OCI-LY1 (cell line): ENCODE measurements around the gene NTNG1.
"Not testable (repeated sequence)": the region's sequence is repeated elsewhere in the genome, so short reads cannot be mapped to it uniquely, and the experiment has no call there.

Experiments used
- H2AFZ ChIP-seq: fragments of 200-600 bp; sonication (generic), shearing (Covaris generic); 2 replicates; pipeline ENCODE4 v1.6.0; 2014; ENCODE audit warnings: antibody characterized with exemption, mild to moderate bottlenecking, low read length
- H3F3A ChIP-seq: fragments of 200-600 bp; sonication (generic), shearing (Covaris generic); 2 replicates; pipeline ENCODE4 v1.6.0; 2014; ENCODE audit warnings: mild to moderate bottlenecking, antibody characterized with exemption, low read length, moderate library complexity; ENCODE audit not compliant: insufficient read depth
- H3K27ac ChIP-seq: fragments of 200-600 bp; sonication (generic); 2 replicates; pipeline ENCODE4 v1.5.1; 2014; ENCODE audit warnings: low read length, mixed run types, mild to moderate bottlenecking, low read depth; ENCODE audit not compliant: poor library complexity, severe bottlenecking
- H3K27me3 ChIP-seq: fragments of 200-600 bp; sonication (generic); 2 replicates; pipeline ENCODE4 v1.6.0; 2014; ENCODE audit warnings: antibody characterized with exemption, mild to moderate bottlenecking, low read length, moderate library complexity; ENCODE audit not compliant: insufficient read depth
- H3K36me3 ChIP-seq: fragments of 200-600 bp; sonication (generic); 2 replicates; pipeline ENCODE4 v1.6.1; 2014; ENCODE audit warnings: mild to moderate bottlenecking, antibody characterized with exemption, low read length, moderate library complexity, mixed read lengths; ENCODE audit not compliant: insufficient read depth
- H3K4me1 ChIP-seq: fragments of 200-600 bp; sonication (generic); 2 replicates; pipeline ENCODE4 v1.5.1; 2014; ENCODE audit warnings: mild to moderate bottlenecking, low read length, moderate library complexity; ENCODE audit not compliant: insufficient read depth, severe bottlenecking
- H3K4me2 ChIP-seq: fragments of 200-600 bp; sonication (generic), shearing (Covaris generic); 2 replicates; pipeline ENCODE4 v1.6.1; 2014; ENCODE audit warnings: low read length
- H3K4me3 ChIP-seq: fragments of 200-600 bp; sonication (generic); 2 replicates; pipeline ENCODE4 v1.5.1; 2014; ENCODE audit warnings: low read length, low read depth, mild to moderate bottlenecking, mixed read lengths; ENCODE audit not compliant: poor library complexity, severe bottlenecking
- H3K79me2 ChIP-seq: fragments of 200-600 bp; shearing (Covaris generic); 2 replicates; pipeline ENCODE4 v1.6.1; 2016; ENCODE audit warnings: mixed run types, low read length, mixed read lengths; ENCODE audit not compliant: insufficient read depth
- H3K9ac ChIP-seq: fragments of 200-600 bp; sonication (generic), shearing (Covaris generic); 2 replicates; pipeline ENCODE4 v1.6.1; 2014; ENCODE audit warnings: mild to moderate bottlenecking, low read length, mixed read lengths
- H3K9me2 ChIP-seq: fragments of 200-600 bp; sonication (generic), shearing (Covaris generic); 2 replicates; pipeline ENCODE4 v1.6.1; 2014; ENCODE audit warnings: low read depth, mild to moderate bottlenecking, low read length, mixed read lengths
- H3K9me3 ChIP-seq: fragments of 200-600 bp; shearing (Covaris generic); 2 replicates; pipeline ENCODE4 v1.6.1; 2014; ENCODE audit warnings: low read length, mixed read lengths
- H4K20me1 ChIP-seq: fragments of 200-600 bp; sonication (generic), shearing (Covaris generic); 2 replicates; pipeline ENCODE4 v1.6.0; 2016; ENCODE audit warnings: mild to moderate bottlenecking, low read length; ENCODE audit not compliant: insufficient read depth
- EZH2 ChIP-seq: fragments of 200-600 bp; sonication (generic), shearing (Covaris generic); IDR thresholded peaks from 2 replicates; pipeline ENCODE4 v1.8.0; 2017; ENCODE audit warnings: borderline replicate concordance, mixed run types, mild to moderate bottlenecking, antibody characterized with exemption, low read length, moderate library complexity, mixed read lengths
- TF ChIP-seq, protein P1 (sequence below): fragments of 200-600 bp; sonication (generic), shearing (Covaris generic); IDR thresholded peaks from 2 replicates; pipeline ENCODE4 v1.5.1; 2017; ENCODE audit warnings: mild to moderate bottlenecking, antibody characterized with exemption, low read length, moderate library complexity, mixed read lengths

Gene NTNG1

DNA sequence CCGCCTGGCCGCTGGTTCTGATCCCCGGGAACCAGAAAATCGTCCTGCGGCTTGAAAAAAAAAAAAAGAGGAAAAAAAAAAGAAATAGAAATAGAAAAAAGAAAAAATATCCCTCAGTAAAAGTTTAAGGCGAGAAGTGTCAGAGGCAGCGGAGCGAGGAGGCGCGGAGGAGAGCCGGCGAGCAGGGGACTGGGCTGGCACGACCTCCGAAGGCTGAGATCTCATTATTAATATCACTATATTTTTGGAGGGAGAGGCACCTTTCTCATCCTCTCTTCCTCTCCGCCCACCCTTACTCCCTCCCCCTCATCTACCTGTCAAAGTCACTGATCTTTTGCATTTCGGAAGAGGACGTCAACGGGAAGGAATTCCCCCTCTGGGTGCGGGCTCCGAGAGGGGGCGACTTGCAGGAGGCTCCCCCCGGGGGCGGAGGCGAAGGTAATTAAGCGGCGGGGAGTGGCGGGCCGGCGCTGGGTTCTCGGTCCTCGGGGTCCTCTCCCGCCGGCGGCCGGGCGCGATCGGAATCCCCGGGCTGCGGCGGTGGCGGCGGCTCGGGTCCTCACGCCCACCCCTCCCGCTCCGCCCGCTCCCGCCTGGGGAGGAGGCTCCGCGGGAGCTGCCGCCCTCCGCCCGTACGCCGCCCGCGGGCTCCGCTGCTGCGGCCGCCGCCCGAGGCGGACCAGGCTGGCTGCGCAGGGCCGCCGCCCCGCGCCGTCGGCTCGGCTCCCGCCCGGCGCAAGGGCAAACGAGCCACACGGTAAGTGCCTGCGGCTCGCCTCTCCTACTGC lies at the start of gene NTNG1:
NTNG1 (plus strand) TSS at position 337 of the 788 bp plus-strand sequence.
- Histone ChIP-seq H3K9me3 (no peaks in the 10 kb centered on the region), H3K4me1 (peaks cover 18% of the 10 kb centered on the region), H3K4me3 (peak within 1 kb of the TSS; percentile 60), H3K9me2 (no peaks in the 10 kb centered on the region), H4K20me1 (no peaks in the 10 kb centered on the region), H2AFZ (peak within 1 kb of the TSS; percentile 33; the same call in 1 of the 2 replicates), H3K27me3 (no peaks in the 10 kb centered on the region; the same call in 1 of the 2 replicates), H3K36me3 (no peaks in the 10 kb centered on the region), H3K4me2 (peak within 1 kb of the TSS; percentile 93), H3K79me2 (no peaks in the 10 kb centered on the region), H3F3A (no peaks in the 10 kb centered on the region), H3K9ac (peak within 1 kb of the TSS; percentile 28), H3K27ac (no peak within 1 kb of the TSS)
- TF ChIP-seq, protein P1, sequence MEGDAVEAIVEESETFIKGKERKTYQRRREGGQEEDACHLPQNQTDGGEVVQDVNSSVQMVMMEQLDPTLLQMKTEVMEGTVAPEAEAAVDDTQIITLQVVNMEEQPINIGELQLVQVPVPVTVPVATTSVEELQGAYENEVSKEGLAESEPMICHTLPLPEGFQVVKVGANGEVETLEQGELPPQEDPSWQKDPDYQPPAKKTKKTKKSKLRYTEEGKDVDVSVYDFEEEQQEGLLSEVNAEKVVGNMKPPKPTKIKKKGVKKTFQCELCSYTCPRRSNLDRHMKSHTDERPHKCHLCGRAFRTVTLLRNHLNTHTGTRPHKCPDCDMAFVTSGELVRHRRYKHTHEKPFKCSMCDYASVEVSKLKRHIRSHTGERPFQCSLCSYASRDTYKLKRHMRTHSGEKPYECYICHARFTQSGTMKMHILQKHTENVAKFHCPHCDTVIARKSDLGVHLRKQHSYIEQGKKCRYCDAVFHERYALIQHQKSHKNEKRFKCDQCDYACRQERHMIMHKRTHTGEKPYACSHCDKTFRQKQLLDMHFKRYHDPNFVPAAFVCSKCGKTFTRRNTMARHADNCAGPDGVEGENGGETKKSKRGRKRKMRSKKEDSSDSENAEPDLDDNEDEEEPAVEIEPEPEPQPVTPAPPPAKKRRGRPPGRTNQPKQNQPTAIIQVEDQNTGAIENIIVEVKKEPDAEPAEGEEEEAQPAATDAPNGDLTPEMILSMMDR = no peak
- TF ChIP-seq EZH2 = no peak

DNA sequence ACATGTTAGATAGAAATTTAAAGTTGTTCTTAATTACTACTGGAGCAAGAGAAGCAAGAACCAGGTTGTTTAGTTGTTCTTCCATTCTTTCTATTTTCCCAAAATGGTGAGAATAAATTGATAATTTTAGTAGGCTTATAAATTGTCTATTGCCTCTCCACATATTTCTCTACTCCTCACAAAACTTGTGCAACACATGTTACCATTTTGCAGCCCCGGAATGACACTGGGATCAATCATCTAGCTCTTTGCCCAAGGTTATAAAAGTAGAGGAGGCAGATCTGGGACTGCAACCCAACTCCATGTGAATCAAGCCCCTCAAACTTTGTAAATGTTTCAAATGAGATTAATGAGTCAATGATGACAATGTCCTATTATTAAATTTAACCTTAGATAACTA lies 49.4 kb upstream of the NTNG1 start:
- Histone ChIP-seq H2AFZ (no peak overlapping the region), H3K4me2 (no peak overlapping the region), H3K9me2 (no peaks in the 10 kb centered on the region), H3K9me3 (no peaks in the 10 kb centered on the region), H3K79me2 (no peaks in the 10 kb centered on the region), H3K4me3 (no peak overlapping the region), H3K36me3 (no peaks in the 10 kb centered on the region), H3K9ac (no peak overlapping the region), H3K27me3 (no peaks in the 10 kb centered on the region), H3K4me1 (no peaks in the 10 kb centered on the region), H4K20me1 (no peaks in the 10 kb centered on the region), H3F3A (no peaks in the 10 kb centered on the region), H3K27ac (no peak overlapping the region)
- TF ChIP-seq, protein P1 = no peak
- no peak for TF ChIP-seq EZH2

DNA sequence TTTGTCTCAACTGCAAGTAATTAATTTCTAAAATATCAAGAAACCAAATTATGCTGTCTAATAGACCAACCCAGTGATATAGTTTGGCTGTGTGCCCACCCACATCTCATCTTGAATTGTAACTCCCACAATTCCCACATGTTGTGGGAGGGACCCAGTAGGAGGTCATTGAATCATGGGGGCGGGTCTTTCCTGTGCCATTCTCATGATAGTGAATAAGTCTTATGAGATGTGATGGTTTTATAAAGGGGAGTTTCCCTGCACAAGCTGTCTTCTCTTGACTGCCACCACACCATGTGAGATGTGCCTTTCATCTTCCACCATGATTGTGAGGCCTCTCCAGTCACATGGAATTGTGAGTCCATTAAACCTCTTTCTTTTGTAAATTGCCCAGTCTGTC lies 47.4 kb upstream of the NTNG1 start:
- not testable (repeated sequence) for H3K36me3 ChIP-seq, H2AFZ ChIP-seq, H3K27me3 ChIP-seq, H3K9me3 ChIP-seq, H4K20me1 ChIP-seq, H3K9ac ChIP-seq, H3K4me1 ChIP-seq, H3K27ac ChIP-seq, H3K4me3 ChIP-seq, H3K4me2 ChIP-seq, H3K79me2 ChIP-seq, H3F3A ChIP-seq, H3K9me2 ChIP-seq

DNA sequence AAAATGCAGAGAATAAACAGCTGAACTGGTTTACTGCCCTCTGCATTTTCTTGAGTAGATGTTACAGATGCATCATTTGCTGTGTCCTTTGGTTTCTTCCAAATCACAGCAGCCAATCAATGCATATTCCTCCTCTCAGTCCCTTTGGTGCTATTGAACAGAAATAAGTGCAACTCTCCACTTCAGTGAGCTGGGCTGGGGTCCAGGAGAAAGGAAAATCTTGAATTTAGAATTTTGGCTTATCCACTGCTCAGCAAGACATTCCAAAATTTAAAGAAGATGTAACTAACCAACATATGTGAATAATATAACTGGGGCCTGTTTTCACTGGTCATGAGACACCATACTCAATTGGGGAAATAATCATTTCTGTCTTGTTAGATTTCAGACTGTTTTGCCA lies 45.2 kb upstream of the NTNG1 start:
- H3K9me2 ChIP-seq = no peaks in the 10 kb centered on the region

More for the DNA sequence above, 45.2 kb upstream of the NTNG1 start:
- H3K4me3 ChIP-seq = no peak overlapping the region
- H3K79me2 ChIP-seq = no peaks in the 10 kb centered on the region
- no peak overlapping the region for H3K4me2 ChIP-seq
- no peaks in the 10 kb centered on the region for H3K9me3 ChIP-seq
- no peaks in the 10 kb centered on the region for H3K4me1 ChIP-seq
- no peak for TF ChIP-seq EZH2
- TF ChIP-seq, protein P1 = no peak
- no peak overlapping the region for H3K9ac ChIP-seq
- no peak overlapping the region for H2AFZ ChIP-seq
- H3K27me3 ChIP-seq = no peaks in the 10 kb centered on the region
- no peaks in the 10 kb centered on the region for H3F3A ChIP-seq
- no peak overlapping the region for H3K27ac ChIP-seq
- no peaks in the 10 kb centered on the region for H3K36me3 ChIP-seq
- H4K20me1 ChIP-seq = no peaks in the 10 kb centered on the region
